NT2/D1 (cell line): ENCODE data around the gene SMG7.

ENCODE experiments used
- DNase-seq: peaks from one replicate; pipeline ENCODE4 v3.0.0-alpha.2; 2011; ENCODE audit warnings: low read depth, low spot score
- H3K27me3 ChIP-seq: 2 replicates; pipeline ENCODE4 v1.6.0; 2011; ENCODE audit warnings: mild to moderate bottlenecking; ENCODE audit not compliant: insufficient read length, insufficient read depth
- H3K36me3 ChIP-seq: 2 replicates; pipeline ENCODE4 v1.6.1; 2011; ENCODE audit warnings: mild to moderate bottlenecking, low read length, mixed read lengths; ENCODE audit not compliant: insufficient read depth, insufficient read length
- H3K4me1 ChIP-seq: 2 replicates; pipeline ENCODE4 v1.5.1; 2011; ENCODE audit not compliant: insufficient read depth, insufficient read length
- H3K4me3 ChIP-seq: 2 replicates; pipeline ENCODE4 v1.5.1; 2011; ENCODE audit warnings: low read depth; ENCODE audit not compliant: insufficient read length
- H3K9ac ChIP-seq: 2 replicates; pipeline ENCODE4 v1.6.0; 2011; ENCODE audit warnings: low read depth; ENCODE audit not compliant: insufficient read length
- H3K9me3 ChIP-seq: 2 replicates; pipeline ENCODE4 v1.5.1; 2011; ENCODE audit warnings: mild to moderate bottlenecking, low read length; ENCODE audit not compliant: insufficient read depth
- SUZ12 ChIP-seq: IDR thresholded peaks from 2 replicates; pipeline ENCODE4 v1.6.1; 2011; ENCODE audit not compliant: insufficient read length, insufficient read depth; ENCODE audit errors: extremely low read depth
- YY1 ChIP-seq: IDR thresholded peaks from 2 replicates; pipeline ENCODE4 v1.6.1; 2011; ENCODE audit not compliant: insufficient read length, insufficient read depth
- ZNF274 ChIP-seq: IDR thresholded peaks from 2 replicates; pipeline ENCODE4 v1.6.1; 2011; ENCODE audit warnings: mild to moderate bottlenecking, low read depth, low read length

The SMG7 gene

DNA sequence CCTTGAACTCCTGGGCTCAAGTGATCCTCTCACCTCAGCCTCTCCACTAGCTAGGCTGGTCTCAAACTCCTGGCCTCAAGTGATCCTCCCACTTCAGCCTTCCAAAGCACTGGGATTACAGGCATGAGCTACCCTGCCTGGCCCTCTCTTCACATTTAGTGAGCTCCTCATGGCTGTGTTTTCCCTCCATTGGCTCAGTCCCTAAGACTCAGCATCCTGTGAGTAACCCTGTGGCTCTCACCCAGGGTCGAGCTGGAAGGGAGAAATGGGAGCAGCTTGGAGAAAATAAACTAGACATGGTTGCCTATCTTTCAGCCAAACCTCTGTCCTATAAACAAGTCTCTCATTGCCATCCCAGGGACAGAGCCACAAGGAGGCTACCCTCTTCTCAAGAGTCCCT, 100.4 kb downstream of the SMG7 start:
- H3K36me3 ChIP-seq = no peaks in the 10 kb centered on the region

DNA sequence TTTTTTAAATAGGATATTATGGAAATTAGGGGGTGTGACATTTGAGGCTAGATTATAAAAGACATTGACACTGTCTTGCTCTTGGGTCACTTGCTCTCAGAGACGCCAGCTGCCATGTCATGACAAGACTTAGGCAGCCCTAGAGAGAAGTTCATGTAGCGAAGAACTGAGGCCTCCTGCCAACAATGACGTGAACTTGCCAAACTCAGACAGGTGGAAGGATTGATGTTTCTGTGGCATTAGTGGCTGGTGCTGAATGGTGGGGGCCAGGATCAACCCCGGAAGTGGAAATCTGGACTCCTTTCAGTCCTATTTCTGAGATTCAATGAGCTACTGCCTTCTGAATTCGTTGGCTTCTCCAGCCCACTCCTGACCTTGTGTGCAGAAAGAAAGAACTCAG, 103.3 kb downstream of the SMG7 start:
- no peaks in the 10 kb centered on the region for H3K27me3 ChIP-seq
- no peaks in the 10 kb centered on the region for H3K4me1 ChIP-seq
- DNase-seq = no peak
- no peak overlapping the region for H3K9ac ChIP-seq
- no peaks in the 10 kb centered on the region for H3K9me3 ChIP-seq
- TF ChIP-seq YY1 (no peak), SUZ12 (no peak), ZNF274 (no peak)
- no peaks in the 10 kb centered on the region for H3K36me3 ChIP-seq
- no peak overlapping the region for H3K4me3 ChIP-seq

More for the DNA sequence above, 100.4 kb downstream of the SMG7 start:
- Histone ChIP-seq H3K4me3 (no peak overlapping the region), H3K4me1 (peaks cover 2% of the 10 kb centered on the region), H3K9ac (no peak overlapping the region), H3K9me3 (no peaks in the 10 kb centered on the region), H3K27me3 (no peaks in the 10 kb centered on the region)
- DNase-seq = no peak
- TF ChIP-seq YY1 (no peak), ZNF274 (no peak), SUZ12 (no peak)

DNA sequence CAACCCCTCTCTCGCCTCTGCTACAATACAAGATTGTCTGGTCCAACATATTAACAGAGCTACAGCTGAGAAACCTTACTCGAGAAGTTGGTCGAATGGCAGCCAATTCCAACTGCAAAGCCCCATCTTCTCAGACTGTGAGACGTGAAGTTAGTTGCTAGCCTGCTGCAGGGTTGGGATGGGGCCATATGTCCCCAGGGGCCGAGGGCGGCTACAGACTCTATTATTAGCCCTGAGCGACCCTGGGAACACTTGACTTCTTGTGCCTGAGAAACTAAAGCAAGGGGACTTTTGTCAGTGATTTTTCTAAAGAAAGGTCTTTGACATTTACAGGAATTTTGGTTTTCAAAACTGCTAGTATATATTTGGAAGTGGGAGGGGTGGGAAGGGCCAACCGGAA, 104.2 kb downstream of the SMG7 start:
- no peak for TF ChIP-seq ZNF274
- TF ChIP-seq SUZ12 = no peak
- no peak for TF ChIP-seq YY1
- Histone ChIP-seq H3K9me3 (no peaks in the 10 kb centered on the region), H3K36me3 (no peaks in the 10 kb centered on the region), H3K9ac (no peak overlapping the region), H3K4me3 (no peak overlapping the region), H3K27me3 (no peaks in the 10 kb centered on the region), H3K4me1 (no peaks in the 10 kb centered on the region)
- no peak for DNase-seq

DNA sequence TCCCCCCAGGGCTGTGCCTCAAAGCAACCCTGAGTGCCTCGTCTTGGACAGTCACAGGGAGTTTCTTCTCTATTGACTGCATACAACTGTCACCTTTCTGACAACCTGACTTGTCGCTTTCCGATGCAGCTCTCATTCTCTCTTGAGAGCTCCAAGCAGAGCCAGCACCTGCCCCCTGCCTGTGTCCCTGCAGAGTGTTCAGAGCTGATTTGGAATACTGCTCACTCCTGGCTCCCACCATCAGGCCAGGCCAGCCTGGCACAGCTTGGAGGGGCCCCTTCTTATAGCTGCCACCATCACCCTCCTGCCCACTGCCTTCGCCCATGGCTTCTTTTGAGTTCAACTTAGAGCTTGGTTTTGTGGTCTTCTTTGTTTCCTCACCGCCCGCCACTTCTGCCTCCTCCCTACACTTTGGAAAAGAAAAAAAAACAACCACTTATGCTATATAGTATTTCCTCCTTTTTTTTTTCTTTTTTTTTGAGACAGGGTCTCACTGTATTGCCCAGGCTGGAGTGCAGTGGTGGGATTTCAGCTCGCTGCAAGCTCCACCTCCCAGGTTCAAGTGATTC, 105.7 kb downstream of the SMG7 start:
- DNase-seq = no peak
- TF ChIP-seq SUZ12 = no peak
- Histone ChIP-seq H3K36me3 (no peaks in the 10 kb centered on the region), H3K4me3 (no peak overlapping the region), H3K9ac (no peak overlapping the region), H3K9me3 (no peaks in the 10 kb centered on the region), H3K4me1 (peaks cover 7% of the 10 kb centered on the region), H3K27me3 (no peaks in the 10 kb centered on the region)

DNA sequence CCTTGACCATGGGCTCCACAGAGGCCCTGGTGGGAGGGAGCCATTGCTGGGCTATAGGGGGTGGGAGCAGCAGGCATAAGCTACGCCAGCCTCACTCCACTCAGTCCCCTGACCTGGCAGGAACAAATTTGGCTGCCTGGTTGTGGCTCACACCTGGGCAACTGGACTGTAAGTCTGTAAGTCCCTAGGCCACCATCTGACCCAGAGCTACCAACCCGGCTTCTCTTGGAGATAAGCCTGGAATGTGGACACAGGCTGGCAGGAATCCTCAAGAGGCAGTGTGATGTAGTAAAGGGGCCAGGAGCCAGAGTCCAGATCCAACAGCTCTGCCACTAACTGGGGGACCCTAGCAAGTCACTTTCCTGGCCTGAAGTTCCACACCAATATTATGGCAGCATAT, 106.6 kb downstream of the SMG7 start:
- H3K9ac ChIP-seq = no peak overlapping the region
- H3K36me3 ChIP-seq = no peaks in the 10 kb centered on the region
- H3K4me1 ChIP-seq = peaks cover 7% of the 10 kb centered on the region
- H3K27me3 ChIP-seq = no peaks in the 10 kb centered on the region
- TF ChIP-seq SUZ12 (no peak), YY1 (no peak), ZNF274 (no peak)
- no peaks in the 10 kb centered on the region for H3K9me3 ChIP-seq
- no peak for DNase-seq
- no peak overlapping the region for H3K4me3 ChIP-seq

DNA sequence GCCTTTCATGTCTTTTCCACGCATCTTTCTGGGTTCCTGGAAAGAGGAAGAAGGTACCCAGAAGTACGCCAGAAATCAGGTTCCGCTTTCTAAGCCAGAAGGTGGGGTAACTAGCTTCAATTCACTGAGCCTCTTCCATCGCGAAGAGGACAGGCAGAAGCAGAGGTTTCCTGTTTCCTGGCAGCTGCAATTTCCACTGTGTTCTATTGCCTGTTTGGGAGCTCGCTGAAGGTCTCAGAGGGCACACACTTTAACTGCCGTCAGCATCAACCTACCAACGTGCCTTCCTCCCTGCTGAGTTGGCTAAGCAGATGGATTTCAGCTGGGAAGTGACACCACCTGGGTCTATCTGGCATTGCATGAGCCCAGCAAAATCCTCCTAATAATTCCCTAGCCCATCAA, 108.0 kb downstream of the SMG7 start:
- DNase-seq = no peak
- TF ChIP-seq ZNF274 = no peak
- TF ChIP-seq YY1 = no peak
- TF ChIP-seq SUZ12 = no peak
- Histone ChIP-seq H3K9ac (no peak overlapping the region), H3K4me3 (no peak overlapping the region), H3K27me3 (no peaks in the 10 kb centered on the region), H3K9me3 (no peaks in the 10 kb centered on the region), H3K4me1 (peaks cover 7% of the 10 kb centered on the region), H3K36me3 (no peaks in the 10 kb centered on the region)

DNA sequence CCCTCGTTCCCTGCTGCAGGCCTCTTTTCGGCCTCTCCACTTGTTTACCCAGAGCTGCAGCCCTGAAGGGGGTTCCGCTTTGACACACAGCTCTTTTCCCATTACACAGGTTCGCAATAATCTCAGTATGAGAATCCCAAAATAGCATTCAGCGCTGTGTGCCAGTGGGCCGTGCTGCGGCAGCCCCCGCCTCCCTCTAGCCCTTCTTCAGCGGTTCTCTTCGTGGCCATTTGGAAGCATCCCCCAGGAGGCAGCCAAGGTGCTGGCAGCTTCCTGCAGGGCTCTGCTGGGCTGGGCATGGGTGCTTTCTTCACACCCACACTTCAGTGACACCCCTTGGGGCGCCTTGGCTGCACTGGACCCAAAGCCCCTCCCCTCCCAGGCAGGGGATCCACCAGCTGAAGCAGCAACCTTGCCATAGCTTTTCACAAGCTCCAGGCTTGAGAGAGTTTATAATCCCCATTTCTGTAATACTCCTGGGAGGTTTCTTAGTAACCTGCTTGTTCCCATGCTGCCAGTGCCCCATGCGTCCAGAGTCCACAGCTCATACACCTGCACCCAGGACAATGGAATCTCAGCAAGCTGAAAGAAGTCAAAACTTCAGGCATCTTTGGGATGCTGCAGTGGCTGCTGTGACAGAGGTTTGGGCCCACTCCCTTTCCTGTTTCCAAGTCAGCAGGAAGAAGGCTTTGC, 109.9 kb downstream of the SMG7 start:
- TF ChIP-seq ZNF274 (no peak), SUZ12 (no peak), YY1 (no peak)
- H3K9ac ChIP-seq = no peak overlapping the region
- no peaks in the 10 kb centered on the region for H3K36me3 ChIP-seq
- no peak overlapping the region for H3K4me3 ChIP-seq
- no peaks in the 10 kb centered on the region for H3K9me3 ChIP-seq
- H3K4me1 ChIP-seq = peaks cover 7% of the 10 kb centered on the region
- no peak for DNase-seq
- H3K27me3 ChIP-seq = no peaks in the 10 kb centered on the region
